WTC11 (cell line): ENCODE data around the gene ARVCF.

ENCODE experiments used
- CTCF ChIP-seq: fragments of 200-600 bp; IDR thresholded peaks from 2 replicates; pipeline ENCODE4 v1.8.0; 2022; ENCODE audit warnings: antibody characterized with exemption
- NFE2L1 ChIP-seq: sonication (generic); formaldehyde crosslinking; IDR thresholded peaks from 2 replicates; pipeline ENCODE4 v1.8.1; 2023; ENCODE audit warnings: missing genetic modification reagents
- NFYB ChIP-seq: sonication (generic); formaldehyde crosslinking; conservative IDR thresholded peaks from 2 replicates; pipeline ENCODE4 v1.8.0; 2022; ENCODE audit warnings: low read depth, missing genetic modification reagents
- NR3C1 ChIP-seq: sonication (generic); formaldehyde crosslinking; conservative IDR thresholded peaks from 2 replicates; pipeline ENCODE4 v1.8.1; 2023; ENCODE audit warnings: low read depth, mild to moderate bottlenecking, missing genetic modification reagents
- ZBTB21 ChIP-seq: sonication (generic); formaldehyde crosslinking; IDR thresholded peaks from 2 replicates; pipeline ENCODE4 v1.8.1; 2023; ENCODE audit warnings: mild to moderate bottlenecking, missing genetic modification reagents, borderline replicate concordance
- ZNF121 ChIP-seq: sonication (generic); formaldehyde crosslinking; IDR thresholded peaks from 2 replicates; pipeline ENCODE4 v1.8.0; 2023; ENCODE audit warnings: missing genetic modification reagents
- ZNF138 ChIP-seq: sonication (generic); formaldehyde crosslinking; conservative IDR thresholded peaks from 2 replicates; pipeline ENCODE4 v1.8.1; 2022; ENCODE audit warnings: mild to moderate bottlenecking, moderate library complexity, missing genetic modification reagents
- ZNF317 ChIP-seq: sonication (generic); formaldehyde crosslinking; IDR thresholded peaks from 2 replicates; pipeline ENCODE4 v1.8.1; 2023; ENCODE audit warnings: low read depth, mild to moderate bottlenecking, moderate library complexity, missing genetic modification reagents, borderline replicate concordance
- ZNF425 ChIP-seq: fragments of 250-450 bp; sonication (Bioruptor Pico); conservative IDR thresholded peaks from 2 replicates; pipeline ENCODE4 v1.9.0; 2021; ENCODE audit warnings: mild to moderate bottlenecking
- TF ChIP-seq, protein P1 (sequence below): sonication (generic); formaldehyde crosslinking; IDR thresholded peaks from 2 replicates; pipeline ENCODE4 v1.8.1; 2023; ENCODE audit warnings: mild to moderate bottlenecking, missing genetic modification reagents

DNA sequence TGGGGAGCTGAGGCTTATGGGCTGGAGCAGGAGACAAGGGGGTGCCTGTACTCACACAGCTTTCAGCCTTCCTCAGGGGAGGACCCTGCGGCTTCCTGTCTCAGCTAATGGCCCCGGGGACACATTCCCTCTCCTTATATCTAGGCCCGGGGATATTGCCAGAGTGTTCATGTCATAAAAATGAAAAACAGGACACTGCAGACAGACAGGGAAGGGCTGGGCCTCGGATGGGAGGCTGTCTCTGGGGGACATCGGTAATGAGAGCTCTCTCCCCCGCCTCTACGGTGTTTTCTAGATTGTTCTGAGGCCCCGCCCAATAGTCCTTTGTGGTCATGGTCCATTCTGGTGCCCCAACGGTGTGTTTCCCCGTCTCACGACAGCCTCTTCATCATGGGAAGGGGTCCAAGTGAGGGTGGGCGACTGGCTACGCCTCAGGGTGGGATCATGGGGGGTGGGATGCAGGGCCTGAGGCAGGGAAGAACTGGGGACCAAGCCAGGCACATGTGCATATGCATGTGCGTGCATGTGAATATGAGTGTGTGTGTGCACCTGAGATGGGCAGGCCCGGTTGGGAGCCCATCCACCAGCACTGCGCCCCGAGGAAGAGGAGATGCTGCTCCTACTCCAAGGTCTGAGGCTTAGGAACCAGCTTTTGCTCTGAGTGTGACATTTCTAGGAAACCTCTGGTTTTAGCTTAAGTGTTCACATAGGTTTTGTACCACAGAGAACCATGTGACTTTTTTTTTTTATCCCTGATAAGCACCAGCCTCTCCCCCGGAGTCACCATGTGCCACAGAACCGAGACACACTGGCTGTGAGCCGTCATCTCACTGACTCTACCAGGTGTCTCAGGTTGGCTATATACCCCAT is 5.3 kb downstream of the ARVCF start:
- TF ChIP-seq NFYB (CRISPR knock-in tag) = no peak
- TF ChIP-seq CTCF = no peak
- no peak for TF ChIP-seq NFE2L1 (CRISPR knock-in tag)
- no peak for TF ChIP-seq ZNF138
- TF ChIP-seq NR3C1 (CRISPR knock-in tag) = no peak
- TF ChIP-seq ZNF425 = no peak
- no peak for TF ChIP-seq ZNF121
- no peak for TF ChIP-seq ZBTB21 (CRISPR knock-in tag)
- no peak for TF ChIP-seq ZNF317 (CRISPR knock-in tag)
- TF ChIP-seq, protein P1, sequence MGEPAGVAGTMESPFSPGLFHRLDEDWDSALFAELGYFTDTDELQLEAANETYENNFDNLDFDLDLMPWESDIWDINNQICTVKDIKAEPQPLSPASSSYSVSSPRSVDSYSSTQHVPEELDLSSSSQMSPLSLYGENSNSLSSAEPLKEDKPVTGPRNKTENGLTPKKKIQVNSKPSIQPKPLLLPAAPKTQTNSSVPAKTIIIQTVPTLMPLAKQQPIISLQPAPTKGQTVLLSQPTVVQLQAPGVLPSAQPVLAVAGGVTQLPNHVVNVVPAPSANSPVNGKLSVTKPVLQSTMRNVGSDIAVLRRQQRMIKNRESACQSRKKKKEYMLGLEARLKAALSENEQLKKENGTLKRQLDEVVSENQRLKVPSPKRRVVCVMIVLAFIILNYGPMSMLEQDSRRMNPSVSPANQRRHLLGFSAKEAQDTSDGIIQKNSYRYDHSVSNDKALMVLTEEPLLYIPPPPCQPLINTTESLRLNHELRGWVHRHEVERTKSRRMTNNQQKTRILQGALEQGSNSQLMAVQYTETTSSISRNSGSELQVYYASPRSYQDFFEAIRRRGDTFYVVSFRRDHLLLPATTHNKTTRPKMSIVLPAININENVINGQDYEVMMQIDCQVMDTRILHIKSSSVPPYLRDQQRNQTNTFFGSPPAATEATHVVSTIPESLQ (CRISPR knock-in tag) = no peak
